Activated T-cell treated with anti-CD3 and anti-CD28 coated beads, Interleukin-2, amount 50 U/mL, for 72 hours (primary cell): ENCODE results near the gene RECQL5. TPM values are rescaled to one million over a fixed set of nuclear protein-coding genes. Genes with fewer than 3 reads are reported as not detected.

Experiments used
- ATAC-seq, 2 donors: fragments of 150-1000 bp; cut with Tn5 transposase; replicated peaks in 1 of 2; 2 replicates each; pipeline ENCODE4 v1.10.0; 2021; ENCODE audit warnings: moderate library complexity in 2 of 2, mild to moderate bottlenecking in 1 of 2
- DNase-seq, 2 donors: peaks; one replicate each; pipeline ENCODE4 v3.0.0; 2021 to 2022; ENCODE audit warnings: mixed read lengths in 1 of 2
- H3K27ac Mint-ChIP-seq: one replicate; pipeline ENCODE4 v1.8.0; 2022; ENCODE audit warnings: mild to moderate bottlenecking, moderate library complexity, mixed read lengths
- H3K27me3 Mint-ChIP-seq: one replicate; pipeline ENCODE4 v1.8.0; 2022; ENCODE audit warnings: low read depth, mixed read lengths
- H3K36me3 Mint-ChIP-seq, 2 donors: one replicate each; pipeline ENCODE4 v1.8.0; 2022; ENCODE audit warnings: mixed read lengths in 2 of 2, mild to moderate bottlenecking in 1 of 2; ENCODE audit not compliant: insufficient read depth in 2 of 2
- H3K4me1 Mint-ChIP-seq: one replicate; pipeline ENCODE4 v1.8.0; 2022; ENCODE audit warnings: low read depth, mixed read lengths
- H3K4me3 Mint-ChIP-seq, 2 donors: one replicate each; pipeline ENCODE4 v1.8.0; 2022; ENCODE audit warnings: mild to moderate bottlenecking in 2 of 2, mixed read lengths in 2 of 2, moderate library complexity in 2 of 2
- H3K9me3 Mint-ChIP-seq, 2 donors: one replicate each; pipeline ENCODE4 v1.8.0; 2022; ENCODE audit warnings: mixed read lengths in 2 of 2
- total RNA-seq, 2 donors: library from RNA; stranded (reverse); gene quantifications; one replicate each; pipeline ENCODE4 v1.2.3, GENCODE V29; 2022

The RECQL5 gene
- total RNA-seq, 2 donors from 2014 or later, result 50.7 to 58.5 TPM

- H3K27ac Mint-ChIP-seq, result peak overlapping the region; percentile 32
- H3K4me3 Mint-ChIP-seq, result no peak overlapping the region
- ATAC-seq, result no peak
- H3K27me3 Mint-ChIP-seq, result no peaks in the 10 kb centered on the region
- no peak for DNase-seq
- H3K4me1 Mint-ChIP-seq, result peaks cover 7% of the 10 kb centered on the region
- peaks cover 2 to 7% of the 10 kb centered on the region in 2 donors for H3K36me3 Mint-ChIP-seq
- H3K9me3 Mint-ChIP-seq, result no peaks in the 10 kb centered on the region
Observed at GRCh38 chr17:75654176-75654575, 12.8 kb downstream of the RECQL5 start.

GRCh38 chr17:75652934-75653549 is 13.9 kb downstream of the RECQL5 start:
- Mint-ChIP-seq H3K4me3 (no peak overlapping the region), H3K36me3 (peaks cover 4 to 10% of the 10 kb centered on the region in 2 donors), H3K27ac (peak overlapping the region; percentile 79), H3K27me3 (no peaks in the 10 kb centered on the region), H3K4me1 (peaks cover 7% of the 10 kb centered on the region), H3K9me3 (no peaks in the 10 kb centered on the region)
- ATAC-seq (peak; percentile 51 to 53), DNase-seq (peak; percentile 20 to 35)

GRCh38 chr17:75652341-75652740 is 14.6 kb downstream of the RECQL5 start:
- Mint-ChIP-seq H3K9me3 (no peaks in the 10 kb centered on the region), H3K4me3 (no peak overlapping the region), H3K36me3 (peaks cover 4 to 10% of the 10 kb centered on the region in 2 donors)

GRCh38 chr17:75650874-75651273 is 16.1 kb downstream of the RECQL5 start:
- Mint-ChIP-seq H3K4me1 (peaks cover 7% of the 10 kb centered on the region), H3K27me3 (no peaks in the 10 kb centered on the region), H3K36me3 (peaks cover 4 to 9% of the 10 kb centered on the region in 2 donors), H3K4me3 (no peak overlapping the region), H3K27ac (no peak overlapping the region), H3K9me3 (no peaks in the 10 kb centered on the region)
- no peak for ATAC-seq
- no peak for DNase-seq

More at GRCh38 chr17:75652341-75652740, 14.6 kb downstream of the RECQL5 start:
- no peaks in the 10 kb centered on the region for H3K27me3 Mint-ChIP-seq
- ATAC-seq, result no peak
- H3K4me1 Mint-ChIP-seq, result peaks cover 7% of the 10 kb centered on the region
- no peak for DNase-seq
- H3K27ac Mint-ChIP-seq, result no peak overlapping the region

GRCh38 chr17:75649687-75650086 is 17.3 kb downstream of the RECQL5 start:
- DNase-seq, result no peak
- Mint-ChIP-seq H3K36me3 (peaks cover 4 to 9% of the 10 kb centered on the region in 2 donors), H3K9me3 (no peaks in the 10 kb centered on the region), H3K4me3 (no peak overlapping the region), H3K27ac (no peak overlapping the region), H3K4me1 (peaks cover 7% of the 10 kb centered on the region), H3K27me3 (no peaks in the 10 kb centered on the region)
- no peak for ATAC-seq

- peaks cover 3% of the 10 kb centered on the region for H3K4me1 Mint-ChIP-seq
- ATAC-seq, result no peak
Observed at GRCh38 chr17:75647921-75648320, 19.0 kb downstream of the RECQL5 start.

GRCh38 chr17:75647061-75647460 is 19.9 kb downstream of the RECQL5 start:
- DNase-seq, result no peak
- Mint-ChIP-seq H3K9me3 (no peaks in the 10 kb centered on the region), H3K27ac (no peak overlapping the region), H3K4me3 (no peak overlapping the region), H3K4me1 (no peaks in the 10 kb centered on the region), H3K27me3 (no peaks in the 10 kb centered on the region), H3K36me3 (peaks cover 4 to 9% of the 10 kb centered on the region in 2 donors)
- no peak for ATAC-seq

More at GRCh38 chr17:75647921-75648320, 19.0 kb downstream of the RECQL5 start:
- Mint-ChIP-seq H3K36me3 (peaks cover 4 to 9% of the 10 kb centered on the region in 2 donors), H3K27ac (no peak overlapping the region), H3K27me3 (no peaks in the 10 kb centered on the region), H3K9me3 (no peaks in the 10 kb centered on the region), H3K4me3 (no peak overlapping the region)
- DNase-seq, result no peak

- no peak for ATAC-seq
- H3K27ac Mint-ChIP-seq, result no peak overlapping the region
- DNase-seq, result no peak
Observed at GRCh38 chr17:75646638-75646992, 20.3 kb downstream of the RECQL5 start.

GRCh38 chr17:75645889-75646637 is 20.9 kb downstream of the RECQL5 start:
- Mint-ChIP-seq H3K4me3 (no peak overlapping the region), H3K4me1 (no peaks in the 10 kb centered on the region), H3K9me3 (no peaks in the 10 kb centered on the region), H3K36me3 (peaks cover 4 to 9% of the 10 kb centered on the region in 2 donors), H3K27ac (no peak overlapping the region), H3K27me3 (no peaks in the 10 kb centered on the region)
- ATAC-seq (peak; percentile 43 to 68), DNase-seq (no peak)

More at GRCh38 chr17:75646638-75646992, 20.3 kb downstream of the RECQL5 start:
- Mint-ChIP-seq H3K27me3 (no peaks in the 10 kb centered on the region), H3K4me1 (no peaks in the 10 kb centered on the region), H3K4me3 (no peak overlapping the region), H3K9me3 (no peaks in the 10 kb centered on the region), H3K36me3 (peaks cover 4 to 9% of the 10 kb centered on the region in 2 donors)

GRCh38 chr17:75645501-75645888 is 21.5 kb downstream of the RECQL5 start:
- ATAC-seq, result no peak
- H3K9me3 Mint-ChIP-seq, result no peaks in the 10 kb centered on the region
- H3K27ac Mint-ChIP-seq, result no peak overlapping the region
- no peaks in the 10 kb centered on the region for H3K27me3 Mint-ChIP-seq
- peaks cover 4 to 6% of the 10 kb centered on the region in 2 donors for H3K36me3 Mint-ChIP-seq
- no peak overlapping the region for H3K4me3 Mint-ChIP-seq
- H3K4me1 Mint-ChIP-seq, result no peaks in the 10 kb centered on the region
- no peak for DNase-seq

- no peaks in the 10 kb centered on the region for H3K36me3 Mint-ChIP-seq
- no peaks in the 10 kb centered on the region for H3K9me3 Mint-ChIP-seq
- no peak for DNase-seq
- no peak for ATAC-seq
- H3K27me3 Mint-ChIP-seq, result no peaks in the 10 kb centered on the region
- no peak overlapping the region for H3K4me3 Mint-ChIP-seq
- no peak overlapping the region for H3K27ac Mint-ChIP-seq
- H3K4me1 Mint-ChIP-seq, result no peaks in the 10 kb centered on the region
Observed at GRCh38 chr17:75643643-75644017, 23.3 kb downstream of the RECQL5 start.

- H3K4me1 Mint-ChIP-seq, result no peaks in the 10 kb centered on the region
- DNase-seq, result no peak
- no peaks in the 10 kb centered on the region for H3K27me3 Mint-ChIP-seq
- no peak overlapping the region for H3K4me3 Mint-ChIP-seq
- ATAC-seq, result no peak
- no peaks in the 10 kb centered on the region for H3K36me3 Mint-ChIP-seq
- no peaks in the 10 kb centered on the region for H3K9me3 Mint-ChIP-seq
- no peak overlapping the region for H3K27ac Mint-ChIP-seq
Observed at GRCh38 chr17:75642784-75643642, 23.9 kb downstream of the RECQL5 start.

- no peak overlapping the region for H3K4me3 Mint-ChIP-seq
- no peak for DNase-seq
- no peak overlapping the region for H3K27ac Mint-ChIP-seq
- H3K36me3 Mint-ChIP-seq, result no peaks in the 10 kb centered on the region
- no peaks in the 10 kb centered on the region for H3K4me1 Mint-ChIP-seq
- H3K9me3 Mint-ChIP-seq, result no peaks in the 10 kb centered on the region
- no peak for ATAC-seq
- no peaks in the 10 kb centered on the region for H3K27me3 Mint-ChIP-seq
Observed at GRCh38 chr17:75642182-75642783, 24.7 kb downstream of the RECQL5 start.
